PC-3 (cell line): Measurements from ENCODE around the gene PIGU.

Experiments
- EZH2 ChIP-seq: fragments of 300-600 bp; sonication (generic); IDR thresholded peaks from one replicate; pipeline ENCODE4 v1.6.1; 2017; ENCODE audit warnings: antibody characterized with exemption, mild to moderate bottlenecking, low read length; ENCODE audit not compliant: unreplicated experiment
- TF ChIP-seq, protein P1 (sequence below): fragments of 300-600 bp; sonication (generic); conservative IDR thresholded peaks from 2 replicates; pipeline ENCODE4 v1.5.1; 2017; ENCODE audit warnings: antibody characterized with exemption, low read depth, mild to moderate bottlenecking, low read length

DNA sequence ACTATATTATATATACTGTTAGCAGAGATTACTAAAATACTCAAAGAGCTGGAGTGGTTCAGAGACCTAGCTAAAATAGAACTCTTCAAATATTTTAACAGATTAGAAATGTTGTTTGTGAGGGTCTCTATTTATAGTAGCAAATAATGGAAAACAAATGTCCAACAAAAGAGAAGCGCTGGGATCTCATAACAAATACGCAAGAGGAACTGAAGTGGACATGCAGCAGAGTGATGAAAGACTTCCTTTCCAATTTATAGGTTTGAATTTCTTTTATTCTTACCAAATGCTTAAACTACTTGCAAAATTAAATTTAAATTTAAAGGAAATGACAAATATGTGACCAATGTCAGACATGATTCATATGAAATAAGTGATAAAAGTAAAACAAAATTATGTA, 49.9 kb downstream of the PIGU start:
- TF ChIP-seq, protein P1, sequence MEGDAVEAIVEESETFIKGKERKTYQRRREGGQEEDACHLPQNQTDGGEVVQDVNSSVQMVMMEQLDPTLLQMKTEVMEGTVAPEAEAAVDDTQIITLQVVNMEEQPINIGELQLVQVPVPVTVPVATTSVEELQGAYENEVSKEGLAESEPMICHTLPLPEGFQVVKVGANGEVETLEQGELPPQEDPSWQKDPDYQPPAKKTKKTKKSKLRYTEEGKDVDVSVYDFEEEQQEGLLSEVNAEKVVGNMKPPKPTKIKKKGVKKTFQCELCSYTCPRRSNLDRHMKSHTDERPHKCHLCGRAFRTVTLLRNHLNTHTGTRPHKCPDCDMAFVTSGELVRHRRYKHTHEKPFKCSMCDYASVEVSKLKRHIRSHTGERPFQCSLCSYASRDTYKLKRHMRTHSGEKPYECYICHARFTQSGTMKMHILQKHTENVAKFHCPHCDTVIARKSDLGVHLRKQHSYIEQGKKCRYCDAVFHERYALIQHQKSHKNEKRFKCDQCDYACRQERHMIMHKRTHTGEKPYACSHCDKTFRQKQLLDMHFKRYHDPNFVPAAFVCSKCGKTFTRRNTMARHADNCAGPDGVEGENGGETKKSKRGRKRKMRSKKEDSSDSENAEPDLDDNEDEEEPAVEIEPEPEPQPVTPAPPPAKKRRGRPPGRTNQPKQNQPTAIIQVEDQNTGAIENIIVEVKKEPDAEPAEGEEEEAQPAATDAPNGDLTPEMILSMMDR = no peak
- TF ChIP-seq EZH2 = no peak
